ENCODE measurements around the gene NOP14.

The NOP14 gene

GRCh38 chr4:2934077-2934812 is 29.0 kb downstream of the NOP14 start:
- H3K27me3 ChIP-seq = no peaks in the 10 kb centered on the region
- peak overlapping the region; percentile 96 for H3K4me3 ChIP-seq (ENCODE audit: low read depth, low read length)
- peaks cover 50% of the 10 kb centered on the region for H3K36me3 ChIP-seq
- no peaks in the 10 kb centered on the region for H3K9me3 ChIP-seq
- no peak for TF ChIP-seq CTCF (IDR thresholded peaks at IDR 0.05; ENCODE audit: low read depth, low read length)
- no peak for DNase-seq
- H3K4me1 ChIP-seq = peaks cover 23% of the 10 kb centered on the region

- no peak for DNase-seq
- peaks cover 50% of the 10 kb centered on the region for H3K36me3 ChIP-seq
- H3K9me3 ChIP-seq = no peaks in the 10 kb centered on the region
- no peaks in the 10 kb centered on the region for H3K27me3 ChIP-seq
- peak overlapping the region; percentile 64 for H3K4me3 ChIP-seq (ENCODE audit: low read depth, low read length)
- H3K4me1 ChIP-seq = peaks cover 23% of the 10 kb centered on the region
- TF ChIP-seq CTCF (IDR thresholded peaks at IDR 0.05; ENCODE audit: low read depth, low read length) = no peak
These were observed 29.6 kb downstream of the NOP14 start for GRCh38 chr4:2933566-2934076.

DNA sequence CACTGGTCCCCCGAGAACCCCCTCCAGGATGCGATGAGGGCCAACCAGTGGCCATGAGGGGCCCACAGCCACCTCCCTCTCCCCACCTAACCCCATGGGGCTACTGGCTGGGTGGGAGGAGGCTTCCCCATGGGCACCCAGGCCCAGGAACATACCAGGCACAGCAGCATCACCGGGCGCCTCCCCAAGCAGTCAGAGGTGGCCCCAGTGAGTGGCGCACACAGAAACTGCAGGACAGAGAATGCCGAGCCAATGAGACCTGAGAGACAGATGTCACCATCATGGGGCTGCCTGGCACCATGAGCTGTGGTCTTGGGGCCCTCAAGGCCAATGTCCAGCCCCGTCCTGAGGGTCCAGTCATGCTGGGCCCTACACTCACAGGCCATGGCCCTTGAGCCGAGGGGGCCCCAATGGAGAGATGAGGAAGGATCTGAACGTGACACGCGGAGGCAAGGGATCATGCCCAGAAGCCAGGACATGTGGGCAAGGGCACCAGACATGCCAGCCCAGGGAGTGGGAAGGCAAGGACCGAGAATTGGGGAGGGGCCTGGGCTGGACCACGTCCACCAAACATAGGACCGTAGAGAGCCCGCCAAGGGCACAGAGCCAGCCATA is 30.1 kb downstream of the NOP14 start:
- TF ChIP-seq CTCF (IDR thresholded peaks at IDR 0.05; ENCODE audit: low read depth, low read length) = no peak
- H3K27me3 ChIP-seq = no peaks in the 10 kb centered on the region
- H3K4me1 ChIP-seq = peaks cover 22% of the 10 kb centered on the region
- DNase-seq = no peak
- peaks cover 47% of the 10 kb centered on the region for H3K36me3 ChIP-seq
- no peaks in the 10 kb centered on the region for H3K9me3 ChIP-seq
- H3K4me3 ChIP-seq (ENCODE audit: low read depth, low read length) = peak overlapping the region; percentile 64

GRCh38 chr4:2932321-2932950 is 30.8 kb downstream of the NOP14 start:
- no peak for DNase-seq
- H3K27me3 ChIP-seq = no peaks in the 10 kb centered on the region
- H3K36me3 ChIP-seq = peaks cover 40% of the 10 kb centered on the region
- H3K9me3 ChIP-seq = no peaks in the 10 kb centered on the region
- H3K4me1 ChIP-seq = peaks cover 16% of the 10 kb centered on the region
- H3K4me3 ChIP-seq (ENCODE audit: low read depth, low read length) = no peak overlapping the region
- TF ChIP-seq CTCF (IDR thresholded peaks at IDR 0.05; ENCODE audit: low read depth, low read length) = no peak

DNA sequence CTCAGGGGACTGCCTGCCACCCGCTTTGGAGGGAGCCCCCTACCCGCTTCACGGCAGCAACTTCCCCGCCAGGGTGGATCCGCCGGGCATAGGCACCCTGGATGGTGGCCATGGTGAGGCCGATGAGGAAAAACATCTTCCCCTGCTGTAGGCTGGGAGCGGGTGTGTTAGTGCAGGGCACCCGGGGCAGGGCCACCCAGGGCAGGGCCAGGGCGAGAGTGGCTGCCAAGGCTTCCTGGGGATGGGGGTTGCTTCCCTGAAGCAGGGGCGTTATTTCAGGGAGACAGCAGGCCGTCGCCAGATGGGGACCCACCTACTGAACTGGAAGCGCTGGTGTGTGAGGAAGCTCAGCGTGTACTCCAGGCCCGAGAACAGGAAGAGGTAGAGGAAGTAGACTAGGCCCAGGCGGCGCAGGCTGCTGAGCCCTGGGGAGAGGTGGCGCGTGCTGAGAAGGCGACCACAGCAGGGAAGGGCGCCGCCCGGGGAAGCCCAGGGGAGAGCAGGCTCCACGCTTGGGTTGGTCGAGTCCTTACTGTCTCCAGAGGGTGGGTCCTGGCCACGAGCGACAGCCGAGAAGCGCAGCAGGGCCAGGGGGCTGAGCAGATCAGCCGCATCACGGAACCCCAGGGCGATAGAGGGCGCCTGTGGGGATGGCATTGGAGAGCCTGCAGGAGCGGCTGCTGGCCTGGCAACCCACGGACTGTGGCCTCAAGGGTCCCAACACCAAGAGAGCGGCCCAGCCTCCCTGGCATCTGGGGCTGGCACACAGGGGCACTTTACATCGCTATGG is 31.5 kb downstream of the NOP14 start:
- Histone ChIP-seq H3K4me3 (ENCODE audit: low read depth, low read length) (no peak overlapping the region), H3K4me1 (peaks cover 10% of the 10 kb centered on the region), H3K36me3 (peaks cover 37% of the 10 kb centered on the region), H3K27me3 (no peaks in the 10 kb centered on the region), H3K9me3 (no peaks in the 10 kb centered on the region)
- no peak for DNase-seq
- TF ChIP-seq CTCF (IDR thresholded peaks at IDR 0.05; ENCODE audit: low read depth, low read length) = no peak
